ENCODE results near the gene IFIT1.
"Not testable (repeated sequence)": the region's sequence is repeated elsewhere in the genome, so short reads cannot be mapped to it uniquely, and the experiment has no call there.

The IFIT1 gene

DNA sequence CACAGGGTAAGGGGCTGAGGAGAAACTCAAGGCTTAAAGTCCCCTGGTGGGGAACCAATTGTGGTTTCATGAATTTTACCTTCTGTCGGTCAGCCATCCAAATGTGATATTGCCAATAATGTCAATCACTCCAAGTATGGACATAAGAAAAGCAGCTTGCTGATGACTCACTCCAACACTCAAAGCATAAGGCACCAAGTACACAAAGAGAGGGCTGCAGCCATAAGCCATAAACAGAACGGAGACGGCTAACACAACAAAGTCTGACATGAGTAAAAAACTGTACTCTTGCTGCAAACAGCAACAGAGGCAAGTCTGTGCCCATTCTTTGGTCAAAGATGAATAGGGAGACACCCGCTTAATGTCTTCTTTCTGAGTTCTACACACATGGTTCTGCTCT, 46.1 kb downstream of the IFIT1 start:
- H3K27ac ChIP-seq = no peak overlapping the region
- TF ChIP-seq, protein P1, sequence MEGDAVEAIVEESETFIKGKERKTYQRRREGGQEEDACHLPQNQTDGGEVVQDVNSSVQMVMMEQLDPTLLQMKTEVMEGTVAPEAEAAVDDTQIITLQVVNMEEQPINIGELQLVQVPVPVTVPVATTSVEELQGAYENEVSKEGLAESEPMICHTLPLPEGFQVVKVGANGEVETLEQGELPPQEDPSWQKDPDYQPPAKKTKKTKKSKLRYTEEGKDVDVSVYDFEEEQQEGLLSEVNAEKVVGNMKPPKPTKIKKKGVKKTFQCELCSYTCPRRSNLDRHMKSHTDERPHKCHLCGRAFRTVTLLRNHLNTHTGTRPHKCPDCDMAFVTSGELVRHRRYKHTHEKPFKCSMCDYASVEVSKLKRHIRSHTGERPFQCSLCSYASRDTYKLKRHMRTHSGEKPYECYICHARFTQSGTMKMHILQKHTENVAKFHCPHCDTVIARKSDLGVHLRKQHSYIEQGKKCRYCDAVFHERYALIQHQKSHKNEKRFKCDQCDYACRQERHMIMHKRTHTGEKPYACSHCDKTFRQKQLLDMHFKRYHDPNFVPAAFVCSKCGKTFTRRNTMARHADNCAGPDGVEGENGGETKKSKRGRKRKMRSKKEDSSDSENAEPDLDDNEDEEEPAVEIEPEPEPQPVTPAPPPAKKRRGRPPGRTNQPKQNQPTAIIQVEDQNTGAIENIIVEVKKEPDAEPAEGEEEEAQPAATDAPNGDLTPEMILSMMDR (IDR thresholded peaks at IDR 0.05) = no peak
- TF ChIP-seq ZFX (IDR thresholded peaks at IDR 0.05; ENCODE audit: borderline replicate concordance) = no peak

DNA sequence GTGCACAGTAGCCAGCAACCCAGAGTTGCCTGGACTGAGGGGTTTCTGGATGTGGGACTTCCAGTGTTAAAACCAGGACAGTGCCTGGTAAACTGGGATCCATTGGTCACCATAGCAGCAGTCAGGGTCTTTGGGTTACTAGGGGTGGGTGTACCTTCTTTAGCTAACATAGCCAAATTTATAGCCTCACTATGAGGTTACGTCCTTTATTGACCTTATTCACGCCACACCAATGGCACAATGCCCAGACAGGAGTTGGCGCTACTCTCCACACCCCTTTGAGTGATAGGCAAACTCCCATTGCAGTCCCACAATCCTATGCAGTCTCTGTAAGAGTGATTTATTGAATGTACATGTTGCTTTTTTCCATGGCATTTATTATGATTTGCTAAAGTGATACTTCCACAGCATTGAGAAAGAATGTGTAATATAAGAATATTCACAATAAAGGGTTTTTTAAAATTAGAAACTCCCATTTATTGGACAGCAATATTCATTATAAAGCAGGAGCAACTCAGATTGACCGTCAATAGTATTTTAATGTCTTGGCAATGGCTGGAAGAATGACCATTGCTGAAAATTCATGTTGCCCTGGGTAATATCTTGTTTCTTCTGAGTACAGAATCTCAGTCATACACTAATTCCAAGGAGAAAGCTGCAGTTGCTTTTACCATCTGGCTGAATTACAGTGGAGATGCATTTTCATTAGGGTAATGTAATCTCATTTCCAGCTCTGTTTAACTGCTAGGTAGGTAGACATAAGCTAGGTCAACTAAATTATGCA, 48.0 kb downstream of the IFIT1 start:
- no peak overlapping the region for H3K27ac ChIP-seq
- TF ChIP-seq, protein P1 (IDR thresholded peaks at IDR 0.05) = no peak
- no peak for TF ChIP-seq ZFX (IDR thresholded peaks at IDR 0.05; ENCODE audit: borderline replicate concordance)

DNA sequence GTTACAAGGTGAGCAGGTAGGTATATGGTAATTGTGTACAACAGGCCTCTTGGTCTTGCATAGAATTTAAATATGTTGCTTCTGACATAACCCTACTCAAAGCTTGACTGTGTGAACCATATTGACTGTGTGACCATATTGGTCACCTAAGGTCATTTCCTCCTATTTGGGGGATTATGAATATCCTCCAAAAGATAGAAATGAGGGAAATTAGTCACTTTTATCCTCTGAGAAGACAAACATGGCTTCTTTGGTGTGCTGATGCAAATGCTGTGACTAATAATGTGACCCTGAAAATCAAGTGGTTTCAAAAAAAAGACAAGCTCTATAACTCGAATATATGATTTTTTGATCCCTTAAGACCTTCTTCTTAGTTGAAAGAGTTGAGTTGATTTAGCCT, 49.9 kb downstream of the IFIT1 start:
- no peak for TF ChIP-seq ZFX (IDR thresholded peaks at IDR 0.05; ENCODE audit: borderline replicate concordance)
- H3K27ac ChIP-seq = no peak overlapping the region

DNA sequence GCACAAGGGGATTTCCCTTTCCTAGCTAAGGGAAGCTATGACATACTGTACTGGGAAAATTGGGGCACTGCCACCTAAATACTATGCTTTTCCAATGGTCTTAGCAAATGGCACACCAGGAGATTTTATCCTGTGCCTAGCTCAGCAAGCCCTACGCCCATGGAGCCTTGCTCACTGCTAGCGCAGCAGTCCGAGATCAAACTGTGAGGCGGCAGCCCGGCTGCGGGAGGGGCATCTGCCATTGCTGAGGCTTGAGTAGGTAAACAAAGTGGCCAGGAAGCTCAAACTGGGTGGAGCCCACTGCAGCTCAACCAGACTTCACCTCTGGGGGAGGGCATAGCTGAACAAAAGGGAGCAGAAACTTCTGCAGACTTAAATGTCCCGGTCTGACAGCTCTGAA, 52.4 kb downstream of the IFIT1 start:
- H3K27ac ChIP-seq = not testable (repeated sequence)

DNA sequence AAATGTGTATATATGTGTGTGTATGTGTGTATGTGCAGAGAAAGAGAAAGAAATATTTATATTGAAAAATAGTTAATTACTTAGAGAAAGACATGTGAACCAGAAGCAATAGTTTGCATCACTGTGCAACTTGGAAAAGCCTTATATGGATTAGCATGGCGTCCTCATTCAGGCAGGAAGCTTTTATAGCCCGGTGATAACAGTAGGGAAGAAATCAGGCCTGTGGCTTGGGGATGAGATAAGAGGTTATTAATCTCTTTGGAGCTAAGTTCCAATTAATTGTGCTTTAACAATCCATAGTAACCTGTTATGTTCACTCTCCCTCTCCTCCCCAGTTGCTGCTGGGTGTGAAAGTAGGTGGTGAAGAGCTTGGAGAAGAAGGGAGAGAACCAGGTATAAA, 58.5 kb downstream of the IFIT1 start:
- TF ChIP-seq, protein P1 (IDR thresholded peaks at IDR 0.05) = no peak
- TF ChIP-seq ZFX (IDR thresholded peaks at IDR 0.05; ENCODE audit: borderline replicate concordance) = no peak
- H3K27ac ChIP-seq = no peak overlapping the region

DNA sequence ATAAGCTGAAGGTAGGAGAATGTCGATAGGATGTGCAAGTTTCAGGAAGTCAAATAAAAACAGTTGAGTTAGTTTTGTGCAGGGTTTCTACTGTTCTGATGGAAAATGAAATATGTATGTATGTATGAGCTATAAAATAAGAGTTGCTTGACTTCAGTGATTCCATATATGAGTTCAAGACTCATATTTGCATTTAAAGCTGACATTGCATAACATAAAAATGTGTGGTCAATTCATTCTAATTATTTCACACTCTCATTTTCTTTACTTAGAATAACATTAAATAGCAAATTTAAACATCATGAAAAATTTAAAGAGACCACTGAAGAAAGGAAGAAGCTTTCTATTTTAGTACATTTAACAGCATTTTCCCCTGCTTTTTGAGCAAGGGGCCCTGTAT, 59.8 kb downstream of the IFIT1 start:
- TF ChIP-seq, protein P1 (IDR thresholded peaks at IDR 0.05) = no peak
- no peak for TF ChIP-seq ZFX (IDR thresholded peaks at IDR 0.05; ENCODE audit: borderline replicate concordance)
- no peak overlapping the region for H3K27ac ChIP-seq

DNA sequence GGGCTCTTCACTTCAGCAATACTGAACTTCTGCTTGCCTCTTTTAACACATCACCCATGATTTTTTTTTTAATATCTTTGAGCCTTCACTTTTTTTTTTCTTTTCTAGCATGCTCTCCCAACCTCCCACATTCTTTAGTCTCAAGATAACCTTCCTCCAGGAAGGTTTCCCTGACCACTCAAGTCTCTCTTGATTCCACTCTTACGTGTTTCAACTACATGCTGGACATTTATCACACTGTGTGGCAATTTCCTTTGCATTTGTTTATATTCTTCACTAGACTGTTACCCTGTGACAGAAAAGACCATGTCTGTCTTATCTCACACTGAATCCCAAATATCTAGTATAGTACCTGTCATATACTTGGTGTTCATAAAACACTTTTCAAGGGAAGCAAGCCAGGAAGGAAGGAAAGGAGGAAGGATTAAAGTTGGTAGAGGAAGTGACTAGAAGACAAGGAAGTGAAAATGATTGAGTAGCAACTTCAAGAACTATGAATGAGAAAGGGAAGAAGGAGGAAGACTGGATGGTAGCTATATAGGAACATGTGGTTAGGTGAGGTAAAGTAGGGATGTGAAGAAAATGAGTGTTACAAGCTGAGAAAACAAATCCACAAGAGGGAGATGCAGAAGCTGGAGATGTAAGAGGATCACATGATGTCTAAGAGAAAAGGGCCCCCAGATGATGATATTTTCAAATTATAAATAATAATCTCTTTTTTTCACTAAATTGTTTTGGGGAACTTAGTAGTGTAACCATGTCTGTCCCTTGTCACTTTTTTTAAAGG, 62.3 kb downstream of the IFIT1 start:
- H3K27ac ChIP-seq = no peak overlapping the region
- TF ChIP-seq, protein P1 (IDR thresholded peaks at IDR 0.05) = no peak
- no peak for TF ChIP-seq ZFX (IDR thresholded peaks at IDR 0.05; ENCODE audit: borderline replicate concordance)

Data from 22Rv1 (cell line).